Hepatocyte (in vitro differentiated cells): ENCODE measurements around the gene ANO7. TPM values are rescaled to one million over a fixed set of nuclear protein-coding genes. Genes with fewer than 3 reads are reported as not detected.

Source experiments
- DNase-seq: peaks from one replicate; pipeline ENCODE4 v3.0.0-alpha.2; 2016; ENCODE audit warnings: low spot score
- H2AFZ ChIP-seq: fragments of 200-600 bp; sonication (generic); 2 replicates; pipeline ENCODE4 v1.6.0; 2016; ENCODE audit warnings: antibody characterized with exemption, mild to moderate bottlenecking
- H3K27ac ChIP-seq: fragments of 200-600 bp; sonication (generic); 2 replicates; pipeline ENCODE4 v1.5.1; 2016; ENCODE audit warnings: mild to moderate bottlenecking
- H3K27me3 ChIP-seq: fragments of 200-600 bp; sonication (generic); 2 replicates; pipeline ENCODE4 v1.6.1; 2016
- H3K36me3 ChIP-seq: fragments of 200-600 bp; sonication (generic); replicated peaks from 2 replicates; pipeline ENCODE4 v1.5.1; 2016; ENCODE audit warnings: low read depth; ENCODE audit not compliant: insufficient read depth
- H3K4me1 ChIP-seq: fragments of 200-600 bp; sonication (generic); 2 replicates; pipeline ENCODE4 v1.5.1; 2016; ENCODE audit warnings: mild to moderate bottlenecking, moderate library complexity; ENCODE audit not compliant: insufficient read depth
- H3K4me2 ChIP-seq: fragments of 200-600 bp; sonication (generic); 2 replicates; pipeline ENCODE4 v1.6.0; 2016
- H3K4me3 ChIP-seq: fragments of 200-600 bp; sonication (generic); 2 replicates; pipeline ENCODE4 v1.5.1; 2016; ENCODE audit warnings: mild to moderate bottlenecking
- H3K79me2 ChIP-seq: fragments of 200-600 bp; sonication (generic); 2 replicates; pipeline ENCODE4 v1.6.0; 2017; ENCODE audit warnings: mild to moderate bottlenecking
- H3K9me2 ChIP-seq: fragments of 200-600 bp; sonication (generic); replicated peaks from 2 replicates; pipeline ENCODE4 v1.6.0; 2017; ENCODE audit warnings: mild to moderate bottlenecking; ENCODE audit not compliant: insufficient read depth
- H3K9me3 ChIP-seq: fragments of 200-600 bp; sonication (generic); 2 replicates; pipeline ENCODE4 v1.5.1; 2016; ENCODE audit warnings: low read depth, mild to moderate bottlenecking
- H4K20me1 ChIP-seq: fragments of 200-600 bp; sonication (generic); 2 replicates; pipeline ENCODE4 v1.6.0; 2016; ENCODE audit warnings: mild to moderate bottlenecking; ENCODE audit not compliant: insufficient read depth, poor library complexity, severe bottlenecking
- EZH2 ChIP-seq: fragments of 200-600 bp; sonication (generic); IDR thresholded peaks from 2 replicates; pipeline ENCODE4 v1.6.1; 2016; ENCODE audit warnings: antibody characterized with exemption, mild to moderate bottlenecking, borderline replicate concordance
- EZH2phosphoT487 ChIP-seq: fragments of 200-600 bp; sonication (generic); IDR thresholded peaks from one replicate; pipeline ENCODE4 v1.6.1; 2018; ENCODE audit warnings: antibody characterized with exemption, mild to moderate bottlenecking, low read depth, moderate library complexity; ENCODE audit not compliant: unreplicated experiment, severe bottlenecking
- WGBS: methylation state at CpG from one replicate; pipeline ENCODE4 v1.1.6; 2016; ENCODE audit warnings: low lambda C conversion rate; ENCODE audit errors: missing lambda C conversion rate; 5-methylcytosine and 5-hydroxymethylcytosine counted together
- polyA plus RNA-seq: library from polyadenylated mRNA; unstranded; fragments of >200 nt; fragmentation: Nextera tagmentation; extraction: Ambion mirVana; gene quantifications from 2 replicates; pipeline ENCODE4 v1.2.1, GENCODE V29; 2016
- total RNA-seq: library from RNA; depleted of rRNA; stranded (reverse); fragments of >200 nt; gene quantifications from 2 replicates; pipeline ENCODE4 v1.2.3, GENCODE V29; 2014
- TF ChIP-seq, protein P1 (sequence below): fragments of 200-600 bp; sonication (generic); IDR thresholded peaks from 2 replicates; pipeline ENCODE4 v1.5.1; 2016; ENCODE audit warnings: antibody characterized with exemption, mild to moderate bottlenecking; ENCODE audit not compliant: poor library complexity

ANO7 gene
- total and polyA plus RNA-seq, 2 experiments from 2014 or later, result 1.00 to 1.4 TPM

DNA sequence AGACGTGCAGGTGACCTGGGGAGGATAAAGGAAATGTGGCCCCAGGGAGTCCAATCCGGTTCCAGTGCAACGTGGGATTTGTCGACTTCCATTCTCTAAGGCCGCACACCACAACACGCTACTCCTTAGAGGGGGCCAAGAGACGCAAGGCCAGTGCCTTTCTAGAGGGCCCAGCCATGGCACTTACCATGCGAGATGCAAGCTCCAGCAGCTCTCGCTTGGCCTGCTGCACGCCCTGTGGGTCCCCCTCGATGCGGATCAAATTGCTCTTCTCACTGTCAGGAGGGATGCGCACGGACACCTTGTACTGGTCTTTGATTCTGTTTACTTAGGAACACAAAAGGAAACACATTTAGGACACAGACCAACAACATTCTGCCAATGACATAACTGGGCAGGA lies 61.2 kb downstream of the ANO7 start:
- Histone ChIP-seq H3K9me2 (no peaks in the 10 kb centered on the region), H3K79me2 (peaks cover 27% of the 10 kb centered on the region), H3K4me1 (no peaks in the 10 kb centered on the region), H3K36me3 (no peaks in the 10 kb centered on the region), H4K20me1 (peaks cover 31% of the 10 kb centered on the region), H2AFZ (no peak overlapping the region), H3K4me2 (no peak overlapping the region), H3K27ac (no peak overlapping the region), H3K4me3 (no peak overlapping the region), H3K27me3 (no peaks in the 10 kb centered on the region), H3K9me3 (no peaks in the 10 kb centered on the region)
- TF ChIP-seq, protein P1, sequence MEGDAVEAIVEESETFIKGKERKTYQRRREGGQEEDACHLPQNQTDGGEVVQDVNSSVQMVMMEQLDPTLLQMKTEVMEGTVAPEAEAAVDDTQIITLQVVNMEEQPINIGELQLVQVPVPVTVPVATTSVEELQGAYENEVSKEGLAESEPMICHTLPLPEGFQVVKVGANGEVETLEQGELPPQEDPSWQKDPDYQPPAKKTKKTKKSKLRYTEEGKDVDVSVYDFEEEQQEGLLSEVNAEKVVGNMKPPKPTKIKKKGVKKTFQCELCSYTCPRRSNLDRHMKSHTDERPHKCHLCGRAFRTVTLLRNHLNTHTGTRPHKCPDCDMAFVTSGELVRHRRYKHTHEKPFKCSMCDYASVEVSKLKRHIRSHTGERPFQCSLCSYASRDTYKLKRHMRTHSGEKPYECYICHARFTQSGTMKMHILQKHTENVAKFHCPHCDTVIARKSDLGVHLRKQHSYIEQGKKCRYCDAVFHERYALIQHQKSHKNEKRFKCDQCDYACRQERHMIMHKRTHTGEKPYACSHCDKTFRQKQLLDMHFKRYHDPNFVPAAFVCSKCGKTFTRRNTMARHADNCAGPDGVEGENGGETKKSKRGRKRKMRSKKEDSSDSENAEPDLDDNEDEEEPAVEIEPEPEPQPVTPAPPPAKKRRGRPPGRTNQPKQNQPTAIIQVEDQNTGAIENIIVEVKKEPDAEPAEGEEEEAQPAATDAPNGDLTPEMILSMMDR, result no peak
- no peak for TF ChIP-seq EZH2
- no peak for TF ChIP-seq EZH2phosphoT487
- WGBS, result 97% methylated on average over 14 of the region's 14 CpGs
- no peak for DNase-seq

DNA sequence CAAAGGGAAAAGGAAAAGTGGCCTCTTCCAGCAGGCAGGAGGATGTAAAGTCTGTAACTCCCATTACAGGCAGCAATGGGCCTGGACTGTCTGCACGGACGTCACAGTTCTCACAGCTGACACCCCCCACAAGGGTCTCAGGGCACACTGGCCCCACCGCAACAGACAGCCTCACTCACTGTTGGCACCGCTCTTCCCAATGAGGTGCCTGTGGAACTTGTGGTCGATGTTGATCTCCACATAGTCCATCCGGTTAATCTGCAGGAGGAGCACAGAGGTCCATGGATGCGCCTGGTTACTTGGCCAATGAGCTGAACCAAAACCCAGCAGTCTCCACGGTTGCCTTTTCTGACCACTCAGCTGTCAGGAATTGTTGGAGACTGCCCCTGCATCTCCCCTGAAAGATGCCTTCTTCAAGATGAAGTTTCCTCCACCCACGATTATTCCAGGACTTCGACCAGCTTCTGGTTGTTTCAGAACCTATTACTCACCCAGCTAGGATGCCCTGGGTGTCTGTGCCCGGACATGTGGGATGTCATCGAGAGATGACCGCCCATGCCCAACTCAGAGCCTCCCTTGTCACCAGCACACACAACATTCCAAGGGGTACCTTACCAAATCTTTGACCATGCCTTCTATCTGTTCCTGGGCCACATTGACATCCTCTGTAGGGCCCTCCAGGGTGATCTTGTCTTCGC lies 64.5 kb downstream of the ANO7 start:
- Histone ChIP-seq H3K27ac (no peak overlapping the region), H3K27me3 (no peaks in the 10 kb centered on the region), H3K4me1 (no peaks in the 10 kb centered on the region), H3K9me3 (no peaks in the 10 kb centered on the region), H3K4me2 (no peak overlapping the region), H3K9me2 (no peaks in the 10 kb centered on the region), H4K20me1 (peaks cover 42% of the 10 kb centered on the region), H3K36me3 (no peaks in the 10 kb centered on the region), H2AFZ (no peak overlapping the region), H3K4me3 (no peak overlapping the region), H3K79me2 (peaks cover 43% of the 10 kb centered on the region)
- DNase-seq, result no peak
- TF ChIP-seq EZH2phosphoT487 (no peak), EZH2 (no peak)
- TF ChIP-seq, protein P1, result no peak
- 97% methylated on average over 14 of the region's 14 CpGs for WGBS

DNA sequence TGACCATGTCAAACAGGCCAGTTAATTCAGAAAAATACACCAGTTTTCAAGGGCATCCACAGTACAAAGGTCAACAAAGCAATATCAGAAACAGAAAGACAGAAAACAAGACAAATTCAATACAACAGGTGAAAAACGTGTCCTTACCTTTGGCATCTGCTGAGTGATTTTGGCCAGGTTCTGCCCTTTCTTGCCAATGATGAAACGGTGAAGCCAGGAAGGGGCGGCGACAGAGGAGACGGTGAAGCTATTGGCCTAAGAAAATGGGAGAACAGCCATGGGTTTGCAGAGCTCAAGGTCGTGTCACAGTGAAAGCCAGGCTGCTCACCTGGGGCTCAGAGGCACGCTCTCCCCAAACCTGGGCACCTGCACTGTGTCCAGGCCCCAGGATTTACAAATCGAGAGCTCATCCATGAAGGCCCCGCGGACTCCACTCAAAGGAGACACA lies 66.5 kb downstream of the ANO7 start:
- TF ChIP-seq, protein P1, result no peak
- TF ChIP-seq EZH2phosphoT487, result no peak
- TF ChIP-seq EZH2, result no peak
- Histone ChIP-seq H3K36me3 (no peaks in the 10 kb centered on the region), H3K9me2 (no peaks in the 10 kb centered on the region), H3K9me3 (no peaks in the 10 kb centered on the region), H3K79me2 (peaks cover 60% of the 10 kb centered on the region), H4K20me1 (peaks cover 62% of the 10 kb centered on the region), H3K27ac (no peak overlapping the region), H3K4me3 (no peak overlapping the region), H2AFZ (no peak overlapping the region), H3K27me3 (no peaks in the 10 kb centered on the region), H3K4me2 (no peak overlapping the region), H3K4me1 (no peaks in the 10 kb centered on the region)
- WGBS, result 97% methylated on average over 10 of the region's 10 CpGs
- no peak for DNase-seq
